ENCODE results near the gene ARHGAP44. TPM values are rescaled to one million over a fixed set of nuclear protein-coding genes. Genes with fewer than 3 reads are reported as not detected.

Gene ARHGAP44
- total and polyA plus RNA-seq, 4 donors: 12.1 to 37.5 (median 20.2) TPM

GRCh38 chr17:13003454-13003851 lies 214.2 kb downstream of the ARHGAP44 start:
- Histone ChIP-seq H3K27me3 (ENCODE audit: control insufficient read depth in 3 of 3, insufficient read depth in 3 of 3, low read length in 2 of 3) (no peaks in the 10 kb centered on the region), H3K27ac (ENCODE audit: low read depth in 1 of 2, low read length in 1 of 2) (no peak overlapping the region), H3K4me3 (no peak overlapping the region), H3K36me3 (ENCODE audit: control insufficient read depth in 4 of 4, insufficient read depth in 4 of 4, low read length in 4 of 4) (peaks cover 36 to 60% (median 46%) of the 10 kb centered on the region in 4 donors), H3K4me1 (ENCODE audit: control insufficient read depth in 5 of 5, insufficient read depth in 5 of 5, low read length in 5 of 5) (peaks cover 0 to 9% (median 0%) of the 10 kb centered on the region in 5 donors), H3K9me3 (ENCODE audit: control insufficient read depth in 4 of 4, insufficient read depth in 3 of 4, low read length in 3 of 4) (no peaks in the 10 kb centered on the region), H3K9ac (ENCODE audit: insufficient read depth in 1 of 2, low read length in 2 of 2) (no peak overlapping the region)
- no peak for TF ChIP-seq CTCF (IDR thresholded peaks at IDR 0.05; ENCODE audit: control extremely low read depth, extremely low read depth)
- 82 to 85% methylated on average over 9 of the region's 9 CpGs for WGBS, 2 donors
- ATAC-seq (ENCODE audit: insufficient read depth, low FRiP score): no peak
- no peak for DNase-seq

GRCh38 chr17:13003927-13004326 lies 214.6 kb downstream of the ARHGAP44 start:
- 91 to 95% methylated on average over 6 of the region's 6 CpGs for WGBS, 2 donors
- H3K27me3 ChIP-seq (ENCODE audit: control insufficient read depth in 3 of 3, insufficient read depth in 3 of 3, low read length in 2 of 3): no peaks in the 10 kb centered on the region
- H3K27ac ChIP-seq (ENCODE audit: low read depth in 1 of 2, low read length in 1 of 2): no peak overlapping the region
- H3K4me3 ChIP-seq: no peak overlapping the region
- peaks cover 0 to 9% (median 0%) of the 10 kb centered on the region in 5 donors for H3K4me1 ChIP-seq (ENCODE audit: control insufficient read depth in 5 of 5, insufficient read depth in 5 of 5, low read length in 5 of 5)
- no peak for TF ChIP-seq CTCF (IDR thresholded peaks at IDR 0.05; ENCODE audit: control extremely low read depth, extremely low read depth)
- no peaks in the 10 kb centered on the region for H3K9me3 ChIP-seq (ENCODE audit: control insufficient read depth in 4 of 4, insufficient read depth in 3 of 4, low read length in 3 of 4)
- ATAC-seq (ENCODE audit: insufficient read depth, low FRiP score) (no peak), DNase-seq (no peak)
- peaks cover 32 to 60% (median 44%) of the 10 kb centered on the region in 4 donors for H3K36me3 ChIP-seq (ENCODE audit: control insufficient read depth in 4 of 4, insufficient read depth in 4 of 4, low read length in 4 of 4)
- no peak overlapping the region for H3K9ac ChIP-seq (ENCODE audit: insufficient read depth in 1 of 2, low read length in 2 of 2)

- no peaks in the 10 kb centered on the region for H3K27me3 ChIP-seq (ENCODE audit: control insufficient read depth in 3 of 3, insufficient read depth in 3 of 3, low read length in 2 of 3)
- WGBS, 2 donors: 80 to 84% methylated on average over 4 of the region's 4 CpGs
- H3K9ac ChIP-seq (ENCODE audit: insufficient read depth in 1 of 2, low read length in 2 of 2): no peak overlapping the region
- H3K27ac ChIP-seq (ENCODE audit: low read depth in 1 of 2, low read length in 1 of 2): no peak overlapping the region
- no peak for TF ChIP-seq CTCF (IDR thresholded peaks at IDR 0.05; ENCODE audit: control extremely low read depth, extremely low read depth)
- peaks cover 0 to 9% (median 0%) of the 10 kb centered on the region in 5 donors for H3K4me1 ChIP-seq (ENCODE audit: control insufficient read depth in 5 of 5, insufficient read depth in 5 of 5, low read length in 5 of 5)
- no peaks in the 10 kb centered on the region for H3K9me3 ChIP-seq (ENCODE audit: control insufficient read depth in 4 of 4, insufficient read depth in 3 of 4, low read length in 3 of 4)
- peaks cover 28 to 56% (median 43%) of the 10 kb centered on the region in 4 donors for H3K36me3 ChIP-seq (ENCODE audit: control insufficient read depth in 4 of 4, insufficient read depth in 4 of 4, low read length in 4 of 4)
- no peak for ATAC-seq (ENCODE audit: insufficient read depth, low FRiP score)
- H3K4me3 ChIP-seq: no peak overlapping the region
- DNase-seq: no peak
These were observed 215.0 kb downstream of the ARHGAP44 start for GRCh38 chr17:13004336-13004735.

- H3K27me3 ChIP-seq (ENCODE audit: control insufficient read depth in 3 of 3, insufficient read depth in 3 of 3, low read length in 2 of 3): no peaks in the 10 kb centered on the region
- no peak overlapping the region for H3K27ac ChIP-seq (ENCODE audit: low read depth in 1 of 2, low read length in 1 of 2)
- H3K4me3 ChIP-seq: no peak overlapping the region
- H3K36me3 ChIP-seq (ENCODE audit: control insufficient read depth in 4 of 4, insufficient read depth in 4 of 4, low read length in 4 of 4): peaks cover 27 to 50% (median 41%) of the 10 kb centered on the region in 4 donors
- TF ChIP-seq CTCF (IDR thresholded peaks at IDR 0.05; ENCODE audit: control extremely low read depth, extremely low read depth): no peak
- H3K9me3 ChIP-seq (ENCODE audit: control insufficient read depth in 4 of 4, insufficient read depth in 3 of 4, low read length in 3 of 4): no peaks in the 10 kb centered on the region
- DNase-seq (no peak), ATAC-seq (ENCODE audit: insufficient read depth, low FRiP score) (no peak)
- H3K4me1 ChIP-seq (ENCODE audit: control insufficient read depth in 5 of 5, insufficient read depth in 5 of 5, low read length in 5 of 5): peaks cover 0 to 9% (median 0%) of the 10 kb centered on the region in 5 donors
- 93 to 97% methylated on average over 6 of the region's 6 CpGs for WGBS, 2 donors
- no peak overlapping the region for H3K9ac ChIP-seq (ENCODE audit: insufficient read depth in 1 of 2, low read length in 2 of 2)
These were observed 216.2 kb downstream of the ARHGAP44 start for GRCh38 chr17:13005530-13005929.
